HL-60 (cell line): ENCODE data around the gene KAT6B.

Experiments
- DNase-seq, 2 experiments: peaks; one replicate each; pipeline ENCODE4 v3.0.0-alpha.2; 2010 to 2020; ENCODE audit warnings: low read depth in 1 of 2, low spot score in 1 of 2
- H3K27ac ChIP-seq: fragments of 250-450 bp; sonication (Bioruptor Pico); replicated peaks from 2 replicates; pipeline ENCODE4 v1.5.1; 2020; ENCODE audit warnings: mild to moderate bottlenecking, moderate library complexity
- H3K27me3 ChIP-seq: fragments of 250-450 bp; sonication (Bioruptor Pico); 2 replicates; pipeline ENCODE4 v1.5.1; 2021; ENCODE audit warnings: mild to moderate bottlenecking, moderate library complexity; ENCODE audit not compliant: insufficient read depth, poor library complexity, severe bottlenecking
- H3K4me3 ChIP-seq: replicated peaks from 2 replicates; pipeline ENCODE4 v1.5.1; 2011; ENCODE audit warnings: mild to moderate bottlenecking, control low read depth, low read length; ENCODE audit not compliant: insufficient read depth
- GABPA ChIP-seq: IDR thresholded peaks from 2 replicates; pipeline ENCODE4 v1.6.1; 2012; ENCODE audit warnings: low read depth
- POLR2AphosphoS5 ChIP-seq: IDR thresholded peaks from 2 replicates; pipeline ENCODE4 v1.6.1; 2012; ENCODE audit warnings: low read depth
- SPI1 ChIP-seq: IDR thresholded peaks from 2 replicates; pipeline ENCODE4 v1.6.1; 2012; ENCODE audit warnings: low read depth, mild to moderate bottlenecking, borderline replicate concordance
- TF ChIP-seq, protein P1 (sequence below): IDR thresholded peaks from 2 replicates; pipeline ENCODE4 v1.6.1; 2012; ENCODE audit warnings: low read depth; ENCODE audit not compliant: insufficient replicate concordance
- TF ChIP-seq, protein P2 (sequence below): IDR thresholded peaks from one replicate; pipeline ENCODE4 v1.5.1; 2011; ENCODE audit warnings: low read length, control low read depth, inconsistent platforms; ENCODE audit not compliant: insufficient read depth

KAT6B gene

DNA sequence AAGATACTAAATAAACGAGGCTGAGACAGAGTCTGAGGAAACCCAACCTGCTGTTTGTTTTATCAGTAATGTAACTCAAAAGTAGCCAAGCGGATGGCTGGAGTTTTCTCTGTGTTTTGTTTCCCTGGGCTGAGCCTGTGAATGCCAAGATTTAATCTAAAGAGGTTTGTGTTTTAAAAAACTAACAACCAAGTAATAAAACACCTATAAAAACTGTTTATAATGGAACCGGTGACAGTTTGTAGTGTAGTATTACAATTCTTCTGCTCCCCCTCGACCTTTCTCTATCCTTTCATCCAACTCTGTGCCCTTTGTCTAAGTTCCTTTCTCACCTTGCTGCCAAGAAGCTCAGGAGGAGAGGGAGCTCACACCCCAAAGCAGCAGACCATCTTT is 2.6 kb upstream of the KAT6B start:
- no peak for TF ChIP-seq POLR2AphosphoS5
- no peak for TF ChIP-seq GABPA
- TF ChIP-seq, protein P1, sequence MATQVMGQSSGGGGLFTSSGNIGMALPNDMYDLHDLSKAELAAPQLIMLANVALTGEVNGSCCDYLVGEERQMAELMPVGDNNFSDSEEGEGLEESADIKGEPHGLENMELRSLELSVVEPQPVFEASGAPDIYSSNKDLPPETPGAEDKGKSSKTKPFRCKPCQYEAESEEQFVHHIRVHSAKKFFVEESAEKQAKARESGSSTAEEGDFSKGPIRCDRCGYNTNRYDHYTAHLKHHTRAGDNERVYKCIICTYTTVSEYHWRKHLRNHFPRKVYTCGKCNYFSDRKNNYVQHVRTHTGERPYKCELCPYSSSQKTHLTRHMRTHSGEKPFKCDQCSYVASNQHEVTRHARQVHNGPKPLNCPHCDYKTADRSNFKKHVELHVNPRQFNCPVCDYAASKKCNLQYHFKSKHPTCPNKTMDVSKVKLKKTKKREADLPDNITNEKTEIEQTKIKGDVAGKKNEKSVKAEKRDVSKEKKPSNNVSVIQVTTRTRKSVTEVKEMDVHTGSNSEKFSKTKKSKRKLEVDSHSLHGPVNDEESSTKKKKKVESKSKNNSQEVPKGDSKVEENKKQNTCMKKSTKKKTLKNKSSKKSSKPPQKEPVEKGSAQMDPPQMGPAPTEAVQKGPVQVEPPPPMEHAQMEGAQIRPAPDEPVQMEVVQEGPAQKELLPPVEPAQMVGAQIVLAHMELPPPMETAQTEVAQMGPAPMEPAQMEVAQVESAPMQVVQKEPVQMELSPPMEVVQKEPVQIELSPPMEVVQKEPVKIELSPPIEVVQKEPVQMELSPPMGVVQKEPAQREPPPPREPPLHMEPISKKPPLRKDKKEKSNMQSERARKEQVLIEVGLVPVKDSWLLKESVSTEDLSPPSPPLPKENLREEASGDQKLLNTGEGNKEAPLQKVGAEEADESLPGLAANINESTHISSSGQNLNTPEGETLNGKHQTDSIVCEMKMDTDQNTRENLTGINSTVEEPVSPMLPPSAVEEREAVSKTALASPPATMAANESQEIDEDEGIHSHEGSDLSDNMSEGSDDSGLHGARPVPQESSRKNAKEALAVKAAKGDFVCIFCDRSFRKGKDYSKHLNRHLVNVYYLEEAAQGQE: no peak
- TF ChIP-seq, protein P2, sequence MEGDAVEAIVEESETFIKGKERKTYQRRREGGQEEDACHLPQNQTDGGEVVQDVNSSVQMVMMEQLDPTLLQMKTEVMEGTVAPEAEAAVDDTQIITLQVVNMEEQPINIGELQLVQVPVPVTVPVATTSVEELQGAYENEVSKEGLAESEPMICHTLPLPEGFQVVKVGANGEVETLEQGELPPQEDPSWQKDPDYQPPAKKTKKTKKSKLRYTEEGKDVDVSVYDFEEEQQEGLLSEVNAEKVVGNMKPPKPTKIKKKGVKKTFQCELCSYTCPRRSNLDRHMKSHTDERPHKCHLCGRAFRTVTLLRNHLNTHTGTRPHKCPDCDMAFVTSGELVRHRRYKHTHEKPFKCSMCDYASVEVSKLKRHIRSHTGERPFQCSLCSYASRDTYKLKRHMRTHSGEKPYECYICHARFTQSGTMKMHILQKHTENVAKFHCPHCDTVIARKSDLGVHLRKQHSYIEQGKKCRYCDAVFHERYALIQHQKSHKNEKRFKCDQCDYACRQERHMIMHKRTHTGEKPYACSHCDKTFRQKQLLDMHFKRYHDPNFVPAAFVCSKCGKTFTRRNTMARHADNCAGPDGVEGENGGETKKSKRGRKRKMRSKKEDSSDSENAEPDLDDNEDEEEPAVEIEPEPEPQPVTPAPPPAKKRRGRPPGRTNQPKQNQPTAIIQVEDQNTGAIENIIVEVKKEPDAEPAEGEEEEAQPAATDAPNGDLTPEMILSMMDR: no peak
- no peak for TF ChIP-seq SPI1
- no peaks in the 10 kb centered on the region for H3K27me3 ChIP-seq
- H3K4me3 ChIP-seq: no peak overlapping the region
- H3K27ac ChIP-seq: no peak overlapping the region
- DNase-seq: no peak

DNA sequence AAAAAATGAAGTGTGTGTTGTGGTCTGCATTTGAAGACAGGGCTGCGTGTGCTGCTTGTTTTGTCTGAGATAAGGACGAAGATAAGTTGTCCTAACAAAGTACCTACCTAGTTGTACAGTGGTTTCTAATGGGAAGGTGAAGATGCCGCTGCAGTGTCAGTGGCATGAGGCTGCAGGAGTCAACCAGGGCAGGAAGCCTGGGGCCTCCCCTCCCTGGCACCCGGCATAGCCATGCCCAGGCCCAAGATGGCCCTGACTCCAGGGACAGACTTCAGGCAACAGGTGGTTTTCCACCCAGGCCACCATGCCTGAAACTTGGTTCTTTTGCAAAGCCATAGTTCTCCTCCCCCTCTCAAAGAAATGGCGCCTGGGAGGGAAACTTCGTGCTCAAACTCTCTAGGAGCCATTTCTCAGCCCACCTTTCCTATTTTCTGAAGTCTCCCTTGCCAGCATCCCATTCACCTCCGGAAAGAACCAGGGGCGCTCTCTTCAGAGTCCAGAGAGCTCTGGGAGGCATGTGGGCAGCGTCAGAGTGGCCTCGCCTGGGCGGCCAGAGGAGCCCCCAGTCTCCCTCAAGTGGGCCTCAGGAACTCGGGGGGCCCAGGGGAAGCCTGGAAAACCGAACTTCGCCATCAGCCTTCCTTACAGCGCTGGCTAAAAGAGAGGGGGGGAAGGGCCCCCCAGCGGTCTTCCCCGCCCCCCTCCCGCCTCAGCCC is 2.1 kb upstream of the KAT6B start:
- no peaks in the 10 kb centered on the region for H3K27me3 ChIP-seq
- TF ChIP-seq GABPA (no peak), SPI1 (no peak), POLR2AphosphoS5 (no peak)
- TF ChIP-seq, protein P1: no peak
- TF ChIP-seq, protein P2: no peak
- H3K4me3 ChIP-seq: peak overlapping the region; percentile 96
- no peak for DNase-seq
- peak overlapping the region; percentile 89 for H3K27ac ChIP-seq

DNA sequence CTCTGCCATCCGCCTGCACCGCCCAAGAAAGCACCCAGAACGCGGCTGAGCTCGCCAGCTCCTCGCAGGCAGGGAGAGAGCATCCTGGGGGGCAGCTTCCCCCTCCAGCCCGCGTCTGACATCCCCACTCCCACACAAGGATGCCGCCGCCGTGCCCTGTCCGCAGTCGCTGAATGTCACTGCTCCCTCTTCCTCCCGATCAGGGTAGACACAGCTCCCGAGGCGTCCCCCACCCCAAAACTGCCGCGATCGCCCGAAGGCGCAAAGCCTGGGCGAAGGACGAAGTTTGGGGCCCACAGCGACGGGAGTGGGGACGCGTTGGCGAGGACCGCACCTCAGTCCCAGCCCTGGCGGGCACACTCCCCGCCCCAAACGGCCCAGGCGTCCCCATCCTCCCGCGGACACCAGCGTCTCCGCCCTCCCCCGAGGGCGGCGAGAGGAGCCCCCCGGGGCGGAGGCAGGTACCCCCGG is 1.5 kb upstream of the KAT6B start:
- Histone ChIP-seq H3K27me3 (no peaks in the 10 kb centered on the region), H3K4me3 (peak overlapping the region; percentile 96), H3K27ac (peak overlapping the region; percentile 89)
- no peak for TF ChIP-seq SPI1
- TF ChIP-seq, protein P2: no peak
- TF ChIP-seq GABPA: no peak
- TF ChIP-seq, protein P1: no peak
- TF ChIP-seq POLR2AphosphoS5: no peak
- DNase-seq: peak; percentile 17 to 48
